ENCODE measurements around the gene RNASEH2B.

Gene RNASEH2B

DNA sequence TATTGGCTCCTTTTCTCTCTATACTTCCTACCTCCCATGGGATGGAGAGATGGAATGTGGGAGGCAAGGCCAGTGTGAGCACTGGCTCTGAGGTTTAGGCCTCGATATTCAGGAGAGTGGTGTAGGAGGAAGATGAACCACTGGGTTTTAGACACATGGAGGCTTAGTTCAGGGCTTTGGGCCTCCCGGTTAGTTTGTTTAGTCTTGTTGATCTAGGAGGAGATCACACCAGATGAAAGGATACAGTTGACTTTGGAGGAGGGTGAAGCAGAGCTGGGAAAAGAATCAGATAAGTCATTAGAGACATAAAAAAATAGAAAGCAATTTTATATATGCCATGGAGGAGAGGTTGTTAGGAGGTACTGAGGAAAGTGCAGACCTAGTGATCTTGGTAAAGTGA, 30.9 kb downstream of the RNASEH2B start:
- no peak for DNase-seq (ENCODE audit: low read depth)

DNA sequence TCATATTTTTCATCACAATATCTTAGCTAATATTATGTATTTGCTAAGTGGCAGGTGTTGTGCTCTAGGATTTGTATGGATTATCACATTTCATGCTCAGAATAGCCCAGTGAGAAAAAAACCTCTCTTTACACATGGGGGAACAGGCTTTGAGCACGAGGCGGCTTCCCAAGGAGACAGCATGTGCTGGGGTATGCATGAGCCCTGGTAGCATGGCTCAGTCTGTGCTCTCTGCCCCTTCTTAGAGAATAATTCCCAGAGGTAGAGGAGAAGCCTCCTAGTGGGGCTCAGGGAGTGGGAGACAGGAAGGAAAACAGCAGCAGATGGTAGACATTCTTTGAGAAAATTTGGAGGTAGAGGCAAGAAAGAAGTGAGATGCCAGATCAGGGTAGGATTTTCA, 31.6 kb downstream of the RNASEH2B start:
- no peak for DNase-seq (ENCODE audit: low read depth)

- DNase-seq (ENCODE audit: low read depth), result no peak
These were observed 33.2 kb downstream of the RNASEH2B start for GRCh38 chr13:50942630-50943311.

DNA sequence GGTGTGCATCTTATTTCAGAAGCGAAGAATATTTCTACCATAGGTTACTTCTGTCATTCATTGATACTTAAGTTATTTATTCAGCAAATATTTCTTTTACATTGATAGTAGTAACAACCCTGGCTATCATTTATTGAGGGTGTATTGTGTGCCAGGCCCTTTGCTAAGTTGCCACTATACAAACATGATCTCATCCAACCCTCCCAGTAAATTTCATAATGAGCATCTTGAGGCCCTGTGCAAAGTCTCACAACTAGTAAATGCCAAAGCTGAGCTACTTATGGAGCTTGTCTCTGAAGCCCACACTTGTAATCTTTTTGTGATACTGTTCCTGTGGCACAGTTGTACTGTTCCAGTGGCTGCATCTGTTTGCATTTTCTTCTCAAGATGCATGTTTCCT, 36.1 kb downstream of the RNASEH2B start:
- DNase-seq (ENCODE audit: low read depth), result no peak

GRCh38 chr13:50948601-50949000, 39.0 kb downstream of the RNASEH2B start:
- DNase-seq (ENCODE audit: low read depth), result no peak

DNA sequence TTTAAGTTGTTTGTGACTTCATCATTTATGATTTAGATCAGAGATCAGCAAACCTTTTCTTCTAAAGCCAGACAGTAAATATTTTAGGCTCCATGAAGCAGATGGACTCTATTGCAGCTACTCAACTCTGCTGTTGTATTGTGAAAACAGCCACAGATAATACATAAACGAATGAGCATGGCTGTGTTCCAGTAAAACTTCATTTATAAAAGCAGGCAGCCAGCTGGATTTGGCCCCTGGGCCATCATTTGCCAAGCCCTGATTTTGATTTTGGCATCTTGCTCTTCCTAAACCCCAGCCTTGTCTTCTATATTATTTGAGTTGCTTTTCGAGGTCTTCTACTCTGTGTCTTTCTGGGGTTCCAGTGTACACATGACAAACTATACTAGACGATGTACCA, 41.3 kb downstream of the RNASEH2B start:
- no peak for DNase-seq (ENCODE audit: low read depth)

GRCh38 chr13:50951366-50951765, 41.8 kb downstream of the RNASEH2B start:
- no peak for DNase-seq (ENCODE audit: low read depth)

DNA sequence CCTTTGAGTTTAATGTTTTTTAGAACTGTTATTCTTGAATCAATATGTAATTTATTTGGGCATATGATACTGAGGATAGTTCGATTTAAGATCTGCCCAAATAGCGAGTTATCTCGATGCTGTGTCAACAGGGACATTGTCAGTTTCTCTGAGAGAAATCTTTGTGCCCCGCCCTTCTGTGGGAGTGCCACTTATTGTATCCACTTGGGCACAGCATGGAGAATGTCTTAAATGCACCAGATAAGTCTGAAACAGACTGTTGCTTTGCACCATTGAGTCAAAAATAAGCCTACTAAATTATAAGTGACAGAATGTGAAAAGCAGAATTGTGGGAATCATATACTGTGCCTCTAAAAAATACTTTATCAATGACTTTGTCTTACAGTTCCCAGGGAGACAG, 45.6 kb downstream of the RNASEH2B start:
- no peak for DNase-seq (ENCODE audit: low read depth)

DNA sequence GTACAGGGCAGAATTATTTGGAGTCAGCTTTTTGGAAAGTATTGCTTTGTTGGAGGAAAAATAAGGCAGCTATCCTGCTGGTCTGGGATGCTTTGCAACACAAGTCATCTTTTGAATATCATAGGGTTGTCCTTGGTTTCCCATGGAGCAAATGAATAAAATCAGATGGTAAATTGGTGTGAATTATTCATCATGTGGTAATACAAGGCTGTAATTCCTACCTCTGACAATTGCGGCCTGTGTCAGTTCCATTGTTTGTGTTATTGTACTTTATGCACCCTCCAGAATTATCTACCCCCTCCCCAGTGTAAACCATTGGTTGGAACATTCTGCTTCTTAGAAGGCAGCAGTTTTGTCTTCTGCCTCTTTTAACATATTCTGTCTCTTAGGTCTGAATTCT, 46.2 kb downstream of the RNASEH2B start:
- DNase-seq (ENCODE audit: low read depth), result no peak

- no peak for DNase-seq (ENCODE audit: low read depth)
These were observed 48.0 kb downstream of the RNASEH2B start for GRCh38 chr13:50957620-50958019.

DNA sequence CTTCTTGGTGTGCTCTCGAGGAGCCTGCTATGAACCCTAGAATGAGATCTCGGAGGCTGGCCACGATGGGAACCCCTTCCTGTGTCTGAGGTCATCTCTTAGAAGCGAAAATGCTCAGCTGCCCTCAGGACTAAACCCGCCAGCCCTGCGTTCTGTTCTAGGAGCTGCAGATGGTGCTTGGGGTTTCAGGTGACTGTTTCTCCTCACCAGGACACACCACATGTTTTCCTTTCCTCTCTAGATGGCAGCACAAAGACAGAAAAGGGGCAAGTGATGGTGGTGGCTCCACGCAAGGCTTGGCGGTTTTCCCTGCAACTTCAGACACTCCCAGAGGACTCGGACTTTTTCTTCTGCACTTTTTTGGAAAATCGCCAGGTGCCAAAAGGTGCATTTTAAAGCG, 60.1 kb downstream of the RNASEH2B start:
- no peak for DNase-seq (ENCODE audit: low read depth)

DNA sequence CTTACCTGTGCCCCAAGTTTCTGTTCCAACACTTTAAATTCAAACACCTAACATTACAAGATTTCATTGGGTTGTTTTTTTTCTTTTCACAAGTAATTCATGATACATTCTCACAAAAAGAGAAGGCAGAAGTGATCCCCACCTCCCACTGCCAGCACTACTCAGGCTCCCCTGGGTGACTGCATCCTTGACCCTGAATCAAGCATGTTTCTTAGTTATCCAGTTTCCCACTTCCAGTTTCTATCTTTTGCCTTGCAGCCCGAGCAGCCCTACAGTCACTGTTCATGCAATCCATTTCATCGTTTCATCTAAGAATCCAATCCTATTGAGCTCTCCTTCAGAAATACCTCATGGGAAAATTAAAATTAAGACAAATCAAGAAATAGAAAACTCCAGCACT, 61.4 kb downstream of the RNASEH2B start:
- no peak for DNase-seq (ENCODE audit: low read depth)

GRCh38 chr13:50974268-50974667, 64.7 kb downstream of the RNASEH2B start:
- no peak for DNase-seq (ENCODE audit: low read depth)

DNA sequence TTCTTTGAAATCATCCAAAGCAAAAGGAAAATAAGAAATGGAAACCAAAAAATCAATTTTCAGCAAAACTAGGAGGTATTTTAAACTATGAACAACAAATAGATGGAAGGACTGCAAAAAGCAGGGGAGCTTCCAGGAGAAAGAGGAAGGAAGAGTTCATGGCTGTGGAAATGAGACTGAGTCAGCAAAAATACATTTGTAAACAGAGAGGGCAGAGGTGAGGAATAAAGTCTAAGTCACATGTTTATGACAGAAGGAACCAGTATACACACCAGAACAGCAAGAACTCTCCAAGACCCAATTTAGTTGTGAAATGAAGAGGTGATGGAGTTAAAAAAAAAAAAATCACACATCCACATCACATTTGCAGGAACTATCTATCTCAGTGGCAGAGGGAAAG, 69.6 kb downstream of the RNASEH2B start:
- DNase-seq (ENCODE audit: low read depth), result no peak

GRCh38 chr13:50981686-50982085, 72.1 kb downstream of the RNASEH2B start:
- DNase-seq (ENCODE audit: low read depth), result no peak

DNA sequence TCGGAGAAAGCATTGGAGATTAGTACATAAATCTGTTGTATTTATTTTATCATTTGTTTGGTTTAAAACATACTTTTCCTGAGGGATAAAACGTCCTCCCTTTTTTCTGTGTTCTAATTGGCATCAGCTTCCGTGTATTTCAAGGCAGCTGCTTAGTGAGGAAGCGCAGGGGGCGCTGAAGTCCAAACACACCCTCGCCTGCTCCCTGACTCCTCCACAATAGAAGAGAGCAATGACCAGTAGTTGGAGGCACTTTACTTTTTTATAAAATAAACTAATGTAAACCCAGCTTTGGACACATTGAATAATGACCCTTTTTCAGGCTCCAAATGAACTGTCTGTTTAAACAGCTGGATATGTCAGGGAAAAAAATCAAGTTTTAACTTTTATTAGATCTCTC, 79.9 kb downstream of the RNASEH2B start:
- DNase-seq (ENCODE audit: low read depth), result no peak

GRCh38 chr13:50990065-50990817, 80.7 kb downstream of the RNASEH2B start:
- DNase-seq (ENCODE audit: low read depth), result no peak

DNA sequence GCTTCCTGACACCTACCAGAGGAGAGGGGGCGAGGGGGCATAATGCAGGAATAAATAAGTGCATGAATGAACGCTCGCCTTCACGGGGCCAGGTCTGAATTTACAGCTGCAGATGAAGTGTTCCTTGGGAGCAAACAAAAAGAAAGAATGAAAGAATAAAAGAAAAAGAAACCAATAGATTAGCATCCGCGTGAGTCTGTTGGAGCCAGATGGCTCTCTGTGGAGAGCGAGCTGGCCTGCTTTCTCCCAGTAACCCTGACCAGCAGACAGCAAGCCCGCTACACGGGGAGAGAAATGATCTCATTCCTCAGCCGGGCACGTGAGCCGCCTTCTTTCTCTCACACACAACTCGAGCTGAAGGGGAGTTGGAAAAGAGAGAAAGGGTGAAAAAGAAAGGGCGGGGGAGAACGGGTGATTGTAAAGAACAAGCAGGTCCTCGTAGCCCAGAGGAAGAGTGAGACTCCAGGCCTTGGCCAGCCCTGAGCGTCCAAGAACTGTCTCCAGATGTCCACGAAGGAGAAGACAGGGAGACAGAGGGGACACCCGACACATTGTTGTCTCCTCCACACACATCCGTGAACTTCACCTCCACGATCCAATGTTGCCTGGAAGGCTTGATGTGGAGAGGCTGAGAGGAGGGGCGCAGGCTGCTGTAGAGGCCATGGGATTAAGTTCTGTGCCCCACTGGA, 81.4 kb downstream of the RNASEH2B start:
- no peak for DNase-seq (ENCODE audit: low read depth)

- DNase-seq (ENCODE audit: low read depth), result no peak
These were observed 82.3 kb downstream of the RNASEH2B start for GRCh38 chr13:50991579-50992521.

DNA sequence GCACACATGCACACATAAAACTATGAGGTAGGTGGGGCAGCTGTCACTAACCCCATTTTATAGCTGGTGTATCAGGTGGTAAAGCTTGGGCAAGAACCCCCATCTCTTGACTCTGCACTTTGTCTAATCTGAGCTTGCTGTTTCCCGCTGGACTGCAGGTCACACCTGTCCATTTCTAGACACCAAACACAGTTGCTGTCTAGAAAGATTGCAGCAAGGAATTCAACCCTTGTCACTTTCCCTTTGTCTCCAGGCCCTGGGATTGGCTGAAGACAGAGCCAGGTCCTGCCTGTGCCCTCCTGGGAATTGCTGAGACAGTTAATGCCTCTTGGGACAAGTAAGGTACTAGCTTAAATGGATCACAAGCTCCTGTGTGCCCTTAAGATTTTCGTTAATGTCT, 83.8 kb downstream of the RNASEH2B start:
- no peak for DNase-seq (ENCODE audit: low read depth)

- DNase-seq (ENCODE audit: low read depth), result no peak
These were observed 84.3 kb downstream of the RNASEH2B start for GRCh38 chr13:50993934-50994333.

GRCh38 chr13:50994651-50995050, 85.1 kb downstream of the RNASEH2B start:
- no peak for DNase-seq (ENCODE audit: low read depth)
